ENCODE measurements around the gene MCAT.
"Not testable (repeated sequence)": the region's sequence is repeated elsewhere in the genome, so short reads cannot be mapped to it uniquely, and the experiment has no call there.

Gene MCAT

GRCh38 chr22:43128928-43129424 lies 14.2 kb downstream of the MCAT start:
- in situ Hi-C loops (cut with HindIII; ENCODE audit: low sequenced_read_pairs): no loop called here

- in situ Hi-C loops (cut with HindIII; ENCODE audit: low sequenced_read_pairs): no loop called here
Observed at GRCh38 chr22:43128116-43128515, 15.1 kb downstream of the MCAT start.

- in situ Hi-C loops (cut with HindIII; ENCODE audit: low sequenced_read_pairs): no loop called here
Observed at GRCh38 chr22:43127166-43127908, 15.9 kb downstream of the MCAT start.

- in situ Hi-C loops (cut with HindIII; ENCODE audit: low sequenced_read_pairs): no loop called here
Observed at GRCh38 chr22:43126501-43127165, 16.6 kb downstream of the MCAT start.

- in situ Hi-C loops (cut with HindIII; ENCODE audit: low sequenced_read_pairs): no loop called here
Observed at GRCh38 chr22:43118953-43119458, 24.2 kb downstream of the MCAT start.

- in situ Hi-C loops (cut with HindIII; ENCODE audit: low sequenced_read_pairs): no loop called here
Observed at GRCh38 chr22:43118024-43118849, 25.0 kb downstream of the MCAT start.

- in situ Hi-C loops (cut with HindIII; ENCODE audit: low sequenced_read_pairs): no loop called here
Observed at GRCh38 chr22:43116932-43117331, 26.3 kb downstream of the MCAT start.

GRCh38 chr22:43114958-43115357 lies 28.2 kb downstream of the MCAT start:
- in situ Hi-C loops (cut with HindIII; ENCODE audit: low sequenced_read_pairs): no loop called here

- in situ Hi-C loops (cut with HindIII; ENCODE audit: low sequenced_read_pairs): no loop called here
Observed at GRCh38 chr22:43113526-43114251, 29.5 kb downstream of the MCAT start.

GRCh38 chr22:43110927-43111623 lies 32.1 kb downstream of the MCAT start:
- in situ Hi-C loops (cut with HindIII; ENCODE audit: low sequenced_read_pairs): no loop called here

GRCh38 chr22:43110444-43110926 lies 32.7 kb downstream of the MCAT start, which contains the start of gene BIK:
BIK (plus strand) TSS chr22:43110750; CDS start chr22:43124023, 13,273 bp downstream.
- in situ Hi-C loops (cut with HindIII; ENCODE audit: low sequenced_read_pairs): no loop called here

- in situ Hi-C loops (cut with HindIII; ENCODE audit: low sequenced_read_pairs): no loop called here
Observed at GRCh38 chr22:43109921-43110443, 33.2 kb downstream of the MCAT start.

GRCh38 chr22:43109511-43109910 lies 33.7 kb downstream of the MCAT start:
- in situ Hi-C loops (cut with HindIII; ENCODE audit: low sequenced_read_pairs): no loop called here

GRCh38 chr22:43106302-43106701 lies 36.9 kb downstream of the MCAT start:
- in situ Hi-C loops (cut with HindIII; ENCODE audit: low sequenced_read_pairs): no loop called here

- in situ Hi-C loops (cut with HindIII; ENCODE audit: low sequenced_read_pairs): not testable (repeated sequence)
Observed at GRCh38 chr22:43104950-43105349, 38.2 kb downstream of the MCAT start.

GRCh38 chr22:43104056-43104625 lies 39.1 kb downstream of the MCAT start:
- in situ Hi-C loops (cut with HindIII; ENCODE audit: low sequenced_read_pairs): not testable (repeated sequence)

- in situ Hi-C loops (cut with HindIII; ENCODE audit: low sequenced_read_pairs): no loop called here
Observed at GRCh38 chr22:43101306-43101705, 41.9 kb downstream of the MCAT start.

GRCh38 chr22:43100225-43100624 lies 43.0 kb downstream of the MCAT start:
- in situ Hi-C loops (cut with HindIII; ENCODE audit: low sequenced_read_pairs): no loop called here

- in situ Hi-C loops (cut with HindIII; ENCODE audit: low sequenced_read_pairs): no loop called here
Observed at GRCh38 chr22:43099095-43099494, 44.1 kb downstream of the MCAT start.
